ENCODE results near the gene CDKL2. TPM values are rescaled to one million over a fixed set of nuclear protein-coding genes. Genes with fewer than 3 reads are reported as not detected.

CDKL2 gene
- total and polyA plus RNA-seq, 8 donors, result 2.2 to 22.6 (median 6.0) TPM

GRCh38 chr4:75555294-75556164, 74.8 kb downstream of the CDKL2 start, which contains the start of gene ODAPH:
Gene ODAPH (plus strand): TSS chr4:75556066. CDS start chr4:75556083, 17 bp downstream.
- H3K36me3 ChIP-seq, result no peaks in the 10 kb centered on the region
- intact Hi-C loops (cut with DNase I), result no loop called here
- no peaks in the 10 kb centered on the region for H3K9me3 ChIP-seq
- DNase-seq, result no peak
- H3K4me3 ChIP-seq, result no peak within 1 kb of the TSS
- no peak for ATAC-seq
- peaks cover 0 to 4% of the 10 kb centered on the region in 2 donors for H3K27me3 ChIP-seq
- H3K27ac ChIP-seq, result no peak within 1 kb of the TSS
- no peaks in the 10 kb centered on the region for H3K4me1 ChIP-seq
- TF ChIP-seq, protein P1, sequence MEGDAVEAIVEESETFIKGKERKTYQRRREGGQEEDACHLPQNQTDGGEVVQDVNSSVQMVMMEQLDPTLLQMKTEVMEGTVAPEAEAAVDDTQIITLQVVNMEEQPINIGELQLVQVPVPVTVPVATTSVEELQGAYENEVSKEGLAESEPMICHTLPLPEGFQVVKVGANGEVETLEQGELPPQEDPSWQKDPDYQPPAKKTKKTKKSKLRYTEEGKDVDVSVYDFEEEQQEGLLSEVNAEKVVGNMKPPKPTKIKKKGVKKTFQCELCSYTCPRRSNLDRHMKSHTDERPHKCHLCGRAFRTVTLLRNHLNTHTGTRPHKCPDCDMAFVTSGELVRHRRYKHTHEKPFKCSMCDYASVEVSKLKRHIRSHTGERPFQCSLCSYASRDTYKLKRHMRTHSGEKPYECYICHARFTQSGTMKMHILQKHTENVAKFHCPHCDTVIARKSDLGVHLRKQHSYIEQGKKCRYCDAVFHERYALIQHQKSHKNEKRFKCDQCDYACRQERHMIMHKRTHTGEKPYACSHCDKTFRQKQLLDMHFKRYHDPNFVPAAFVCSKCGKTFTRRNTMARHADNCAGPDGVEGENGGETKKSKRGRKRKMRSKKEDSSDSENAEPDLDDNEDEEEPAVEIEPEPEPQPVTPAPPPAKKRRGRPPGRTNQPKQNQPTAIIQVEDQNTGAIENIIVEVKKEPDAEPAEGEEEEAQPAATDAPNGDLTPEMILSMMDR (IDR thresholded peaks at IDR 0.05), result no peak

DNA sequence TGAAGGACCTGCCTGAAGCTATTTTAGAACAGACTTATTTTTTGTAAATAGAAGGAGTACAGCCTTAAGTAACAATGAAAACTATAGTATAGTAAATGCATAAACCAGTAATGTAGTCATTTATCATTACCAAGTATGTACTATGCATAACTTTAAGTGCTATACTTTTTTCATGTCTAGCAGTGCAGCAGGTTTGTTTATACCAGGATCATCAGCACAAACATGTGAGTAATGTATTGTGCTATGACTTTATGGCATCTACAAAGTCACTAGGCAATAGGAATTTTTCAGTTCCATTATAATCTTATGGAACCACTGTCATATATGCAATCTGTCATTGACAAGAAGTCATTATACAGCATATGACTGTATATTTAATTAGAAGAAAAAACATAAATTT, 77.9 kb downstream of the CDKL2 start:
- no peak for ATAC-seq
- H3K4me1 ChIP-seq, result no peaks in the 10 kb centered on the region
- H3K4me3 ChIP-seq, result no peak overlapping the region
- no peak overlapping the region for H3K27ac ChIP-seq
- H3K36me3 ChIP-seq, result no peaks in the 10 kb centered on the region
- DNase-seq, result no peak
- H3K27me3 ChIP-seq, result peaks cover 0 to 4% of the 10 kb centered on the region in 2 donors
- TF ChIP-seq, protein P1 (IDR thresholded peaks at IDR 0.05), result no peak
- no peaks in the 10 kb centered on the region for H3K9me3 ChIP-seq
- intact Hi-C loops (cut with DNase I), result no loop called here

DNA sequence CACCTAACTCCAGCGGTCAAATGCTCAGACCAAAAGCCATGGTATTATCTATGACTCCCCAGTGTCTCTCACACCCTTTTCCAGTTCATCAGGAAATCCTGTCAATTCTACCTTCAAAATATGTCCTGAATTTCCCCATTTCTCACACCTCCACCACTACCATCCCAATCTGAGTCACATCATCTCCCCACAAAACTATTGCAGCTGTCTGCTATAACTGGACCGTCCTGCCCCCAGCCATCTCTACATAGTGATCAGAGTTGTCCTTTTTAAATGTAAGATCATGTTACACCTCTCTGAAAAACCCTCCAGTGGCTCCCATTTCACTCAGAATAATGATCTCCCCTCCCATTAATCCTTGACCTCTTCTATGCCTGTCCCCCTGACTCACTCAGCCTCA, 81.3 kb downstream of the CDKL2 start:
- intact Hi-C loops (cut with DNase I), result no loop called here
- ATAC-seq, result no peak
- no peaks in the 10 kb centered on the region for H3K9me3 ChIP-seq
- no peak for DNase-seq
- H3K36me3 ChIP-seq, result peaks cover 0 to 11% of the 10 kb centered on the region in 2 donors
- H3K4me3 ChIP-seq, result no peak overlapping the region
- no peaks in the 10 kb centered on the region for H3K27me3 ChIP-seq
- no peaks in the 10 kb centered on the region for H3K4me1 ChIP-seq
- no peak overlapping the region for H3K27ac ChIP-seq
- TF ChIP-seq, protein P1 (IDR thresholded peaks at IDR 0.05), result no peak

DNA sequence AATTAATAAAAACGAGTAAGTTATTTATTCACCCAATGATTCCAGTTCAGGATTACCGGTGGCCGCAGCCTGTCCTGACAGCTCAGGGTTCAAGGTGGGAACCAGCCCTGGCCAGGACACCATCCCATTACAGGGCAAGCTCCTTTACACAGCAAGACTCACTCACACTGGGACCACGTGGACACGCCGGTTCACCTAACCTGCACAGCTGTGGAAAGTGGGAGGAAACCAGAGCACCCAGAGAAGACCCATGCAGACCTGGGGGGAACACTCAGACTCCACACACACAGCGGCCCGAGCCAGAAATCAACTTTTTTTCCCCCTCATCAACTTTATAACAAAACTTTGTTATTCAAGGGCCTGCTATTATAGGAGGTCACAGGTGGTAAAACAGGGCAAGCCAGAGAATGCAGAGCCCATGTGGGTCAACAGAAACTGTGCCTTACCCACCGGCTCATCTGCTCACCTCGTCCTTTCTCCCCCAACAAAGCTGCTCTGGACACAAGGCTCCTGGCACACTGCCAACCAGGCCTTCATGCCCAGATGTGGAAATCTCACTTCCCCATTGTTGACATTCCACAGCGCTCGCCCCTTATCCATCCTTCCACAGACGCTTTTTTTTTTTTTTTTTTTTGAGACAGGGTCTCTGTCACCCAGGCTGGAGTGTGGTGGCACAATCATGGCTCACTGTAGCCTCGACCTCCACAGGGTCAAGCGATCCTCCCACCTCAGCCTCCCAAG, 82.5 kb downstream of the CDKL2 start:
- no peak for ATAC-seq
- intact Hi-C loops (cut with DNase I), result no loop called here
- no peaks in the 10 kb centered on the region for H3K4me1 ChIP-seq
- peak in 1 of 4 donors; percentile 21 for DNase-seq
- H3K36me3 ChIP-seq, result peaks cover 0 to 11% of the 10 kb centered on the region in 2 donors
- H3K4me3 ChIP-seq, result no peak overlapping the region
- TF ChIP-seq, protein P1 (IDR thresholded peaks at IDR 0.05), result no peak
- no peaks in the 10 kb centered on the region for H3K27me3 ChIP-seq
- H3K27ac ChIP-seq, result no peak overlapping the region
- H3K9me3 ChIP-seq, result no peaks in the 10 kb centered on the region

DNA sequence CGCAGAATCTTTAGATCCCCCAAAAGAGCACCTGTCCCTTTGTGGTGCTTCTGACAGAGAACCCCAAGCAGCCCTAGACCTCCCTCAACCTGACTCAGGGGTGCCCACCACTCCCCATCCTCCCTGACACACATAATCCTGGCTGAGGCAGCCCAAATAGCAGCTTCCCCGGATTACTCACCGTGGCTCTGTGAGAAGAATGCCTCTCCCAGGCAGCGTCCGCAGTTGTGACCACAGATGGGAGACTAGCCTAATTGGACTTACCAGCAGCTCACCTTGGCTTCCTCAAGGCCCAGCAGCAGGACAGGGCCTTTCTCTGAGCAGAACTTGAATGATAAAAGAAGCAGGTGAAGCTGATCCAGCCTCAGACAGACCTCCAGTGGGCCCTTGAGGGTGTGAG, 84.8 kb downstream of the CDKL2 start:
- Histone ChIP-seq H3K4me1 (no peaks in the 10 kb centered on the region), H3K9me3 (no peaks in the 10 kb centered on the region), H3K27me3 (no peaks in the 10 kb centered on the region), H3K27ac (no peak overlapping the region), H3K36me3 (peaks cover 0 to 11% of the 10 kb centered on the region in 2 donors), H3K4me3 (no peak overlapping the region)
- DNase-seq (no peak), ATAC-seq (no peak)
- TF ChIP-seq, protein P1 (IDR thresholded peaks at IDR 0.05), result no peak
- intact Hi-C loops (cut with DNase I), result no loop called here

Data from left lung (tissue), 10 donors.